HFFc6 (cell line): ENCODE data around the gene DOHH. TPM values are rescaled to one million over a fixed set of nuclear protein-coding genes. Genes with fewer than 3 reads are reported as not detected.

Experiments used
- DNase-seq: peaks from one replicate; pipeline ENCODE4 v3.0.0-alpha.2; 2018
- H3K27ac Mint-ChIP-seq: 2 replicates; pipeline ENCODE4 v1.8.0; 2020; ENCODE audit warnings: mild to moderate bottlenecking, mixed read lengths
- H3K27me3 Mint-ChIP-seq: 2 replicates; pipeline ENCODE4 v1.8.0; 2021; ENCODE audit warnings: mild to moderate bottlenecking, moderate library complexity, mixed read lengths; ENCODE audit not compliant: insufficient read depth
- H3K36me3 Mint-ChIP-seq: 2 replicates; pipeline ENCODE4 v1.8.0; 2021; ENCODE audit warnings: low read depth, mixed read lengths
- H3K4me1 Mint-ChIP-seq: 2 replicates; pipeline ENCODE4 v1.8.0; 2020; ENCODE audit warnings: low read depth, mixed read lengths
- H3K4me3 Mint-ChIP-seq: 2 replicates; pipeline ENCODE4 v1.8.0; 2020; ENCODE audit warnings: mild to moderate bottlenecking, moderate library complexity, mixed read lengths
- H3K9me3 Mint-ChIP-seq: 2 replicates; pipeline ENCODE4 v1.8.0; 2020; ENCODE audit warnings: mild to moderate bottlenecking, mixed read lengths
- CTCF ChIP-seq: fragments of 200-600 bp; sonication (generic); IDR thresholded peaks from 2 replicates; pipeline ENCODE4 v1.5.0; 2021; ENCODE audit warnings: antibody characterized with exemption, mild to moderate bottlenecking
- total RNA-seq, 6 experiments: library from RNA; stranded (reverse); fragmentation: NEBNext Ultra II Directional; extraction: Animal tissue kit (Norgen Biotek cat#: 25700); gene quantifications; 2 replicates in 1 of 6; 3 replicates in 5 of 6; pipeline ENCODE4 v1.2.3, GENCODE V29; 2021

DOHH gene
- total RNA-seq, 6 experiments from 2014 or later: 14.3 to 20.4 (median 17.0) TPM

DNA sequence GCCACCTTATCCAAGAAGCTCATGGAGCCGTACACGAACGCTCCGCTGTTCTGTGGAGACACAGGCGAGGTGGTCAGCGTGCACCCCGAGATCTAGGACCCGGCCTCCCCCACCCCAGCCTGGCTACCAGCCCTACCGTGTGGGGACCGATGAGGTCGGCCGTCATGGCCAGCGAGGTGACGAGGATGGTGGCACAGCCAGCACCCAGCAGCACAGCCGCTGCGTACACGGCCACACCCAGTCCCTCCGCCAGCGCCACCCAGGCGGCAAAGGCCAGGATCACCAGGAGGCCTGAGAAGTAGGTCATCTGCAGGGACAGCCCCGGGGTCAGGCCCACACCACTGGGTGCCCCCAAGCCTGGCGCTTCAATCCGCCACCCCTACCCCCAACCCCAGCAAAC is 45.6 kb upstream of the DOHH start:
- H3K4me3 Mint-ChIP-seq: no peak overlapping the region
- no peaks in the 10 kb centered on the region for H3K4me1 Mint-ChIP-seq
- no peaks in the 10 kb centered on the region for H3K9me3 Mint-ChIP-seq
- H3K36me3 Mint-ChIP-seq: peaks cover 4% of the 10 kb centered on the region; the same call in 1 of the 2 replicates
- DNase-seq: no peak
- TF ChIP-seq CTCF: no peak
- peaks cover 9% of the 10 kb centered on the region for H3K27me3 Mint-ChIP-seq
- peak overlapping the region; percentile 38; the same call in 1 of the 2 replicates for H3K27ac Mint-ChIP-seq

DNA sequence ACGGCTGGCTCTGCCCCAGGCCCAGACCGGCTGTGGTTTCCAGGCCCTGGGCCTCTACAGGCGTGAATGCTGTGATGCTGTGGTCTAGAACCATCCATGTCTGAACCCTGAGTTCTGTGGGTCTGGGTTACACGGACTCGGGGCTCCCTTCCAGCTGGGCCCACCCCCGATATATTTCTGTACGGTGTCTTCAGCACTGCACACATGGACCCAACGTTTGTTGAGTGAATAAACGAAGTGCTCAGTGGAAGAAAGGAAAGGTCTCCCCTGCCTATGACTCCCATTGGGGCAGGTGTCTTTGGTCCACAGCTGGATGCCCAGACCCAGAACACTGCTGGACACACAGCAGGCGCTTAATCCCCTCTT is 45.2 kb upstream of the DOHH start:
- TF ChIP-seq CTCF: no peak
- Mint-ChIP-seq H3K4me3 (no peak overlapping the region), H3K27ac (peak overlapping the region; percentile 38; the same call in 1 of the 2 replicates), H3K27me3 (peaks cover 5% of the 10 kb centered on the region), H3K4me1 (no peaks in the 10 kb centered on the region), H3K9me3 (no peaks in the 10 kb centered on the region), H3K36me3 (peaks cover 4% of the 10 kb centered on the region; the same call in 1 of the 2 replicates)
- no peak for DNase-seq

DNA sequence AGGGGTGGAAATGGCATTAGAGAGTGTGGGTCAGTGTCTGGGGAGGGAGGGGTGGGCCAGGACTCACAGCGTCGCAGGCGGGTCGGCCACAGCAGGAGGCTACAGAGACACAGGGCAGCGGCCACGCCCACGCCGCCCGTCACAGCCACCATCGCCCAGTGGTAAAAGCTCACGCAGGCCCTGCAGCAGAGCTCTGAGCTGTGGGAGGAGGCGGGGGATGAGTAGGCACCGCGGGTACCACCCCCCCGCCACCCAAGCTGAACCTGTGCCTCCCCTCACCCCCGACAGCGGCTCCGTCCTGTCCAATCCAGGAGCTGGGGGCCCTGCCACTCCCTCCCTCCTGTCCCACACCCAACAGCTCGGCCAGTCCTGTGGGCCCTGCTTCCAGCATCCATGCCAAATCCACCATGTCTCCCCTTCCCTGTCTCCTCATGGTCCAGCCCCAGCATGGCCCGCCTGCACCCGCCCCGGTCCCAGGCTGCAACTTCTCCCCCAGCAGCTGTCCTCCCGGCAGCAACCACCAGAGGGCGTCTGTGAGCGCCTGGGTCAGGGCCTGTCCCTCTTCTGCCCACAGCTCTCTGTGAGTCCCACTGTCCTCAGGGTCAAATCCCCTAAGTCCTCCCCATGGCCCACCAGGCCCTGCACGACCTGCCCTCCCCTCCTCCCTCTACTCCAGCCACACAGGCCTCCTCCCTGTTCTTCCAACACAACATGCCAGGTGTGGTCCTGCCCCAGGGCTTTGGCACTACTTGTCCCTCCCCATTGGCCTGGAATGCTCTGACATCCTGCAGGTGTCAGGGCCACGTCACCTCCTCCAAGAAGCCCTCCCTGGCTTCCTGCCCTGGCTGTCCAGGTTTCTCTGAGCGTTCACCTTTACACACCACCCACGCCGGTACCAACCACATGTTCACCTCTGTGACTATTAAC is 44.5 kb upstream of the DOHH start:
- peak; percentile 97 for TF ChIP-seq CTCF
- Mint-ChIP-seq H3K4me1 (no peaks in the 10 kb centered on the region), H3K9me3 (no peaks in the 10 kb centered on the region), H3K36me3 (peaks cover 6% of the 10 kb centered on the region; the same call in 1 of the 2 replicates), H3K27ac (peak overlapping the region; percentile 26; the same call in 1 of the 2 replicates), H3K4me3 (no peak overlapping the region), H3K27me3 (peaks cover 5% of the 10 kb centered on the region)
- DNase-seq: peak; percentile 30

GRCh38 chr19:3544058-3544376 is 43.5 kb upstream of the DOHH start:
- DNase-seq: no peak
- Mint-ChIP-seq H3K27me3 (peaks cover 6% of the 10 kb centered on the region), H3K36me3 (peaks cover 13% of the 10 kb centered on the region), H3K9me3 (no peaks in the 10 kb centered on the region), H3K4me1 (no peaks in the 10 kb centered on the region), H3K4me3 (no peak overlapping the region), H3K27ac (no peak overlapping the region)
- TF ChIP-seq CTCF: no peak

GRCh38 chr19:3543150-3544057 is 42.9 kb upstream of the DOHH start:
- Mint-ChIP-seq H3K4me3 (no peak overlapping the region), H3K36me3 (peaks cover 13% of the 10 kb centered on the region), H3K9me3 (no peaks in the 10 kb centered on the region), H3K4me1 (no peaks in the 10 kb centered on the region), H3K27ac (no peak overlapping the region), H3K27me3 (peaks cover 6% of the 10 kb centered on the region)
- DNase-seq: no peak
- TF ChIP-seq CTCF: no peak
